Stimulated activated naive CD4-positive, alpha-beta T cell treated with Interleukin-2 at 50 U/mL for 16 hours (primary cell): ENCODE results near the gene SLC17A9.

Source experiments
- DNase-seq: peaks from one replicate; lab custom pipeline; 2025; lab: John Stamatoyannopoulos, UW

SLC17A9 gene

GRCh38 chr20:62968378-62969178, 16.1 kb downstream of the SLC17A9 start:
- no peak for DNase-seq

- DNase-seq, result no peak
These were observed 16.8 kb downstream of the SLC17A9 start for GRCh38 chr20:62969179-62969760.

- no peak for DNase-seq
These were observed 17.4 kb downstream of the SLC17A9 start for GRCh38 chr20:62969939-62970306.

GRCh38 chr20:62970307-62971210, 18.1 kb downstream of the SLC17A9 start:
- no peak for DNase-seq

- no peak for DNase-seq
These were observed 18.9 kb downstream of the SLC17A9 start for GRCh38 chr20:62971211-62971949.

GRCh38 chr20:62971950-62972844, 19.7 kb downstream of the SLC17A9 start:
- peak; percentile 76 for DNase-seq

- DNase-seq, result no peak
These were observed 20.6 kb downstream of the SLC17A9 start for GRCh38 chr20:62972845-62973745.

GRCh38 chr20:62975251-62975760, 22.8 kb downstream of the SLC17A9 start:
- DNase-seq, result no peak

GRCh38 chr20:62975812-62976508, 23.5 kb downstream of the SLC17A9 start:
- DNase-seq, result no peak

- no peak for DNase-seq
These were observed 24.4 kb downstream of the SLC17A9 start for GRCh38 chr20:62976886-62977285.

GRCh38 chr20:62977613-62978560, 25.4 kb downstream of the SLC17A9 start:
- DNase-seq, result peak; percentile 81

GRCh38 chr20:62978561-62978943, 26.0 kb downstream of the SLC17A9 start:
- no peak for DNase-seq

- no peak for DNase-seq
These were observed 26.8 kb downstream of the SLC17A9 start for GRCh38 chr20:62979310-62979709.

- no peak for DNase-seq
These were observed 27.4 kb downstream of the SLC17A9 start for GRCh38 chr20:62979876-62980373.

- no peak for DNase-seq
These were observed 28.0 kb downstream of the SLC17A9 start for GRCh38 chr20:62980380-62980960.

- DNase-seq, result peak; percentile 8
These were observed 28.5 kb downstream of the SLC17A9 start for GRCh38 chr20:62980970-62981369.
